Gastroesophageal sphincter (tissue), 3 donors: ENCODE results near the gene RAI1.

Experiments used
- CTCF ChIP-seq, 4 experiments: fragments of 200-600 bp in 2 of 4; fragments of 450-650 bp in 2 of 4; sonication (generic) in 1 of 4; IDR thresholded peaks; one replicate each; pipeline ENCODE4 v1.5.1; 2017 to 2019; ENCODE audit warnings: antibody characterized with exemption in 4 of 4, mild to moderate bottlenecking in 2 of 4, moderate library complexity in 2 of 4
- EP300 ChIP-seq: sonication (generic); formaldehyde crosslinking; IDR thresholded peaks from one replicate; pipeline ENCODE4 v1.6.1; 2017; ENCODE audit warnings: antibody characterized with exemption, mild to moderate bottlenecking
- POLR2A ChIP-seq, 2 donors: fragments of 450-650 bp; IDR thresholded peaks; one replicate each; pipeline ENCODE4 v1.6.1; 2017; ENCODE audit warnings: antibody characterized with exemption in 2 of 2, mild to moderate bottlenecking in 2 of 2, moderate library complexity in 1 of 2
- POLR2AphosphoS5 ChIP-seq: sonication (generic); formaldehyde crosslinking; IDR thresholded peaks from one replicate; pipeline ENCODE4 v1.6.1; 2017; ENCODE audit warnings: antibody characterized with exemption

GRCh38 chr17:17724307-17725010, 43.2 kb downstream of the RAI1 start:
- TF ChIP-seq CTCF (IDR thresholded peaks at IDR 0.05) (no peak), POLR2AphosphoS5 (no peak), POLR2A (IDR thresholded peaks at IDR 0.05) (no peak), EP300 (no peak)
